PC-9 (cell line): ENCODE measurements around the gene ADIPOR2. TPM values are rescaled to one million over a fixed set of nuclear protein-coding genes. Genes with fewer than 3 reads are reported as not detected.
"Not testable (repeated sequence)": the region's sequence is repeated elsewhere in the genome, so short reads cannot be mapped to it uniquely, and the experiment has no call there.

Experiments
- BruUV-seq: library from RNA; stranded (reverse); fragments of 400-500 nt; replicated peaks from 2 replicates; lab custom pipeline; 2021; lab: Mats Ljungman, UMichigan
- CTCF ChIA-PET: fragments of 300-600 bp; sonication (Branson Sonifier 250); formaldehyde crosslinking; loops from one replicate; lab custom pipeline; 2022; ENCODE audit warnings: antibody characterized with exemption; lab: Charles Lee
- POLR2A ChIA-PET: fragments of 300-600 bp; sonication (Branson Sonifier 250); formaldehyde crosslinking; loops from one replicate; lab custom pipeline; 2022; ENCODE audit warnings: antibody characterized with exemption; ENCODE audit not compliant: unreplicated experiment; lab: Charles Lee
- DNase-seq, 2 experiments: peaks; one replicate each; pipeline versions ENCODE4 v3.0.0 to v3.0.0-alpha.2; 2015 to 2022; ENCODE audit warnings: mixed read lengths in 1 of 2
- H2AFZ ChIP-seq: fragments of 200-600 bp; sonication (generic); 2 replicates; pipeline ENCODE4 v1.8.1; 2017; ENCODE audit warnings: antibody characterized with exemption
- H3F3A ChIP-seq: fragments of 200-600 bp; sonication (generic); 2 replicates; pipeline ENCODE4 v1.8.1; 2017; ENCODE audit warnings: antibody characterized with exemption, mild to moderate bottlenecking, low read depth; ENCODE audit not compliant: insufficient read depth
- H3K27ac ChIP-seq: fragments of 200-600 bp; sonication (generic); 2 replicates; pipeline ENCODE4 v1.6.1; 2016; ENCODE audit warnings: mixed run types
- H3K27me3 ChIP-seq: fragments of 200-600 bp; sonication (generic); 2 replicates; pipeline ENCODE4 v1.6.1; 2016; ENCODE audit warnings: low read depth, mixed run types; ENCODE audit not compliant: insufficient read depth
- H3K36me3 ChIP-seq: fragments of 200-600 bp; sonication (generic); 2 replicates; pipeline ENCODE4 v1.6.1; 2016; ENCODE audit warnings: low read depth, mixed run types
- H3K4me1 ChIP-seq: fragments of 200-600 bp; sonication (generic); replicated peaks from 2 replicates; pipeline ENCODE4 v1.6.1; 2016; ENCODE audit warnings: mixed run types; ENCODE audit not compliant: insufficient read depth
- H3K4me2 ChIP-seq: fragments of 200-600 bp; sonication (generic); 2 replicates; pipeline ENCODE4 v1.6.1; 2017; ENCODE audit warnings: mixed run types
- H3K4me3 ChIP-seq: fragments of 200-600 bp; sonication (generic); 2 replicates; pipeline ENCODE4 v1.6.1; 2016; ENCODE audit warnings: mixed run types
- H3K79me2 ChIP-seq: fragments of 200-600 bp; sonication (generic); 2 replicates; pipeline ENCODE4 v1.6.1; 2017; ENCODE audit warnings: low read depth, mixed run types
- H3K9me2 ChIP-seq: fragments of 200-600 bp; sonication (generic); 2 replicates; pipeline ENCODE4 v1.8.1; 2017; ENCODE audit warnings: mild to moderate bottlenecking; ENCODE audit not compliant: insufficient read depth
- H3K9me3 ChIP-seq: fragments of 200-600 bp; sonication (generic); 2 replicates; pipeline ENCODE4 v1.8.1; 2016; ENCODE audit warnings: low read depth; ENCODE audit not compliant: insufficient read depth
- H4K20me1 ChIP-seq: fragments of 200-600 bp; sonication (generic); 2 replicates; pipeline ENCODE4 v1.8.1; 2017; ENCODE audit not compliant: insufficient read depth
- intact Hi-C: fragments of 100-400 bp; cut with micrococcal nuclease; formaldehyde crosslinking; loops from one replicate; pipeline ENCODE4 v1.10.0; 2022; ENCODE audit not compliant: unreplicated experiment
- total RNA-seq: library from RNA; stranded (reverse); gene quantifications from 2 replicates; pipeline ENCODE4 v1.2.3, GENCODE V29; 2021

The ADIPOR2 gene
- total RNA-seq, 1 experiment from 2014 or later: 107 TPM

DNA sequence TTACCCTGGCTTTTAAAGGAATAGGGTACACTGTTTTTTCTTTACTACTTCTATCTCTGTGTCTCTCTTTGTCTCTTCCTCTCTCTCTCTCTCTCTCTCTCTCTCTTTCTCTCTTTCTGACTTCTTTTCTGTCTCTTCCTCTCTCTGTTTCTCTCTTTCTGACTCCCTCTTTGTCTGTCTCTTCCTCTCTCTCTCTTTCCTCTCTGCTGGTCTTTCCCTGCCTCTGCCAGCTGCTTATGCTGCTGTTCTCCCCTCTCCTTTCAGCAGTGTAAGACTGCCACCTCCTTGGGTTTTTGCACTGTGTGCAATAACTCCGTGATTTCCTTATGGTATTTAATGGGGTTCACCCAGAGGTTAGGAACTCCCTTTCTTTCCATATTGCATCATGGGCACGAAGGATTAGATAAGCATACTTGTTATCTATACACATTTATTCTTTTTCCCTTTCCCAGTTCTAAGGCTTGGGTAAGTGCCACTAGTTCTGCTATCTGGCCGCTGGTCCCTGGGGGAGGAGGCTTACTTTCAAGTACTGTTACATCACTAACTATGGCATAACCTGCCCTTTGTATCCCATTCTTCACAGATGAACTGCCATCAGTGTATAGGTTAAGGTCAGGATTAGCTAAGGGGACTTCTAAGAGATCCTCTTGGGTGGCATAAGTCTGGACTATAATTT, 20.8 kb downstream of the ADIPOR2 start:
- H2AFZ ChIP-seq, H3K27me3 ChIP-seq, H3K9me2 ChIP-seq, H3K27ac ChIP-seq, H3K9me3 ChIP-seq, intact Hi-C loops, H3F3A ChIP-seq, H3K4me3 ChIP-seq, H3K4me2 ChIP-seq, H3K36me3 ChIP-seq, DNase-seq, BruUV-seq, CTCF ChIA-PET: not testable (repeated sequence)
- H4K20me1 ChIP-seq: peaks cover 26% of the 10 kb centered on the region
- POLR2A ChIA-PET: interaction anchor here (0.6 kb wide), 1 partner anchor 762 kb away, joined by 3 read pairs; the partner anchor contains the start of gene RAD52
- H3K79me2 ChIP-seq: peaks cover 100% of the 10 kb centered on the region
- 0 out of 2 replicates have a peak, but pooled peaks cover 13% of the 10 kb centered on the region for H3K4me1 ChIP-seq

DNA sequence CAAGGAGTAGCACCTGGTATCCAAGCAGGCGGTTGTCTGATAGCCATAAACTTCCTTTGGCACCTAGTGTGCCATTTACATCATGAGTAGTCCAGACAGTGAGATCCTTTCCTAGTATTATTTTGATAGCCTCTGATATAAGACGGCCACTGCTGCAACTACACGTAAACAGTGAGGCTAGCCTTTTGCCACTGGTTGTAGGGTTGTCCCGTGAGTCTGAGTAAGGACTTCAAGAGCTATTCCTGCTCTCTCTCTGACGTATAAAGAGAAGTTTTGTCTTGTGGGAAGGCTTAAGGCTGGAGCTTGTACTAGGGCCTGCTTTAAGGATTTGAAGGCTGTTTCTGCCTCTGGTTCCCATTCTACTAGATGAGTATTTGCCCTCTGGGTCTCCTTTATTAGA, 21.4 kb downstream of the ADIPOR2 start:
- H3K9me3 ChIP-seq, H3K27me3 ChIP-seq, H2AFZ ChIP-seq, H3K36me3 ChIP-seq, BruUV-seq, H3K4me3 ChIP-seq, H3K4me2 ChIP-seq, DNase-seq, CTCF ChIA-PET, intact Hi-C loops, H3K27ac ChIP-seq, H3F3A ChIP-seq, H3K4me1 ChIP-seq, H3K9me2 ChIP-seq: not testable (repeated sequence)
- Histone ChIP-seq H4K20me1 (peaks cover 28% of the 10 kb centered on the region), H3K79me2 (peaks cover 100% of the 10 kb centered on the region)
- POLR2A ChIA-PET: interaction anchor here (0.6 kb wide), 1 partner anchor 763 kb away, joined by 3 read pairs; the partner anchor contains the start of gene RAD52

DNA sequence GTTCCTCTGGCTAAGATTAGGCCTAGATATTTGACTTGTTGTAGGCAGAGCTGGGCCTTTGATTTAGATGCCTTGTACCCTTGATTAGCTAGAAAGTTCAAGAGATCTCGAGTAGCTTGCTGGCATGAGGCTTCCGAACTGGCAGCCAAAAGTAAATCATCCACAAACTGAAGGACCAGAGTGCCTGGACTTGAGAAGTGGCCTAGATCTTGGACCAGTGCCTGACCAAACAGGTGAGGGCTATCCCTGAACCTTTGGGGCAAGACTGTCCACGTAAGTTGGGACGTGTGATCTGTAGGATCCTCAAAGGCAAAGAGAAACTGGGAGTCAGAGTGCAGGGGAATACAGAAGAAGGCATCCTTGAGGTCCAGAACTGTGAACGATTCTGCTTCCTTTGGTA, 22.0 kb downstream of the ADIPOR2 start:
- H3K27me3 ChIP-seq, H3K4me2 ChIP-seq, H2AFZ ChIP-seq, DNase-seq, H3K9me3 ChIP-seq, intact Hi-C loops, H3K4me1 ChIP-seq, H3K4me3 ChIP-seq, POLR2A ChIA-PET, H3F3A ChIP-seq, H3K27ac ChIP-seq, CTCF ChIA-PET, BruUV-seq, H3K36me3 ChIP-seq, H3K9me2 ChIP-seq: not testable (repeated sequence)
- H4K20me1 ChIP-seq: peaks cover 27% of the 10 kb centered on the region
- H3K79me2 ChIP-seq: peaks cover 100% of the 10 kb centered on the region

DNA sequence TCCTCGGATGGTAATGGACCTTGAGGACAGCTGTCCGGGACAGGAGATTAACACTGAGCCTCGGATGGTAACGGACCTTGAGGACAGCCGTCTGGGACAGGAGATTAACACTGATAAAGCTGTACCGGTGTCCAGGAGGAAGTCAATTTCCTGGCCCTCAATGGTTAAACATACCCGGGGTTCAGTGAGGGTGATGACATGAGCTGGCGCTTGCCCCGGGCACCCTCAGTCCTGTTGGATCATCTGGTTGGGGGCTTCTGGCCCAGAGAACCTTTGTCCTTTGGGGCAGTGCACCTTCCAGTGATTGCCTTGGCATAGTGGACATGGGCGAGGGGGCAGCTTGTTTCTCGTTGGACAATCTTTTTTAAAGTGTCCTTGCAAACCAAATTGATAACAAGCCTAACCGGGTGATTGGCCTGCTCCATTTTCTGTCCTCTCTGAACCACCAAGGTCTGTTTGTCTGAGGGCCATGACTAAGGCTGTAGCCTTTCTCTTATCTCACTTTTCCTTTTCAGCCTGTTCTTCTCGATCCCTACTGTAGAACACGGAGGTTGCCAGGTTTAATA, 23.0 kb downstream of the ADIPOR2 start:
- intact Hi-C loops, H3F3A ChIP-seq, H3K27ac ChIP-seq, DNase-seq, H3K4me3 ChIP-seq, H3K4me1 ChIP-seq, BruUV-seq, H3K27me3 ChIP-seq, H2AFZ ChIP-seq, H3K9me2 ChIP-seq, H3K4me2 ChIP-seq, H3K36me3 ChIP-seq, POLR2A ChIA-PET, H3K9me3 ChIP-seq: not testable (repeated sequence)
- Histone ChIP-seq H3K79me2 (peaks cover 100% of the 10 kb centered on the region), H4K20me1 (peaks cover 36% of the 10 kb centered on the region)
- CTCF ChIA-PET: interaction anchor here (0.6 kb wide), 1 partner anchor 1086 kb away, joined by 3 read pairs; no protein-coding TSS in a partner anchor

DNA sequence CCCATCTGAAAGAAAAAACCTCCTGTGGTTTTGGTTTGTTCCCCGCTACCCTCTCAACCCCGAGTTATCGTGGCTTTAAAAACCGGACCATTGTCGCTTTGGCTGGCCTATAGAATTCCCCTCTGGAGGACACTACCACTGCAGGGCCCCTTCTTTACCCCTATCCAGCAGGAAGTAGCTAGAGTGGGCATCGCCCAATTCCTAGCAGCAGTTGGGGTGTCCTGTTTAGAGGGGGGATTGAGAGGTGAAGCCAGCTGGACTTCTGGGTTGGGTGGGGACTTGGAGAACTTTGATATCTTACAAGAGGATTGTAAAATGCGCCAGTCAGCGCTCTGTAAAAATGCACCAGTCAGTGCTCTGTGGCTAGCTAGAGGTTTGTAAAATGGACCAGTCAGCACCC, 24.6 kb downstream of the ADIPOR2 start:
- intact Hi-C loops, H3K9me3 ChIP-seq, H3K27me3 ChIP-seq, H2AFZ ChIP-seq, H3K36me3 ChIP-seq, H3K9me2 ChIP-seq, H3K4me2 ChIP-seq, H3K27ac ChIP-seq, POLR2A ChIA-PET, H3F3A ChIP-seq, H3K4me1 ChIP-seq, BruUV-seq, H3K4me3 ChIP-seq, CTCF ChIA-PET: not testable (repeated sequence)
- DNase-seq: peak in 1 of 2 experiments; percentile 9
- Histone ChIP-seq H3K79me2 (peaks cover 99% of the 10 kb centered on the region), H4K20me1 (peaks cover 45% of the 10 kb centered on the region)
